Left ventricle myocardium superior (tissue), 1 donor: ENCODE data around the gene EPHA6. TPM values are rescaled to one million over a fixed set of nuclear protein-coding genes. Genes with fewer than 3 reads are reported as not detected.
A peak's percentile ranks its signal among the peaks of the same experiment; 100 is the strongest.

Experiments
- ATAC-seq: fragments of 200-7000 bp; cut with Tn5 transposase; one replicate; pipeline ENCODE4 v1.9.1; 2020; ENCODE audit warnings: mild to moderate bottlenecking, moderate library complexity
- DNase-seq: peaks from one replicate; pipeline ENCODE4 v3.0.0-alpha.2; 2020
- intact Hi-C: fragments of 100-400 bp; cut with micrococcal nuclease; formaldehyde crosslinking; loops from one replicate; pipeline ENCODE4 v1.11.0; 2022
- long read RNA-seq: library from polyadenylated mRNA; unstranded; transcript quantifications from one replicate; pipeline ENCODE4 v2.0.0, GENCODE V29; 2021
- total RNA-seq: library from RNA; stranded (reverse); fragmentation: NEBNext Ultra II Directional; extraction: Animal tissue kit (Norgen Biotek cat#: 25700); gene quantifications from one replicate; pipeline ENCODE4 v1.2.1, GENCODE V29; 2021
- donor health status: DM: no; HTN: yes; CAD: no; lungs with severe emphysema.

The EPHA6 gene
- total RNA-seq = 0.52 TPM
- long read RNA-seq = 0 reads

GRCh38 chr3:96813820-96814650, at the start of gene EPHA6:
Gene EPHA6 (plus strand): TSS chr3:96814594.
- ATAC-seq = peak; percentile 87
- intact Hi-C loops = no loop called here
- DNase-seq = peak; percentile 63

- no peak for DNase-seq
- intact Hi-C loops = no loop called here
- no peak for ATAC-seq
These were observed 37.6 kb upstream of the EPHA6 start for GRCh38 chr3:96776818-96777217.

GRCh38 chr3:96779810-96780209, 34.6 kb upstream of the EPHA6 start:
- intact Hi-C loops = no loop called here
- no peak for ATAC-seq
- DNase-seq = no peak

- no peak for ATAC-seq
These were observed 18.3 kb upstream of the EPHA6 start for GRCh38 chr3:96796101-96796500.

GRCh38 chr3:96803870-96804269, 10.5 kb upstream of the EPHA6 start:
- DNase-seq (no peak), ATAC-seq (no peak)
- intact Hi-C loops = no loop called here

More at GRCh38 chr3:96796101-96796500, 18.3 kb upstream of the EPHA6 start:
- intact Hi-C loops = no loop called here
- no peak for DNase-seq

GRCh38 chr3:96806341-96806740, 8.1 kb upstream of the EPHA6 start:
- DNase-seq = no peak
- ATAC-seq = no peak
- intact Hi-C loops = no loop called here

GRCh38 chr3:96813134-96813819, 1.1 kb upstream of the EPHA6 start:
- intact Hi-C loops = no loop called here

GRCh38 chr3:96814651-96815567, 515 bp downstream of the EPHA6 start:
- no peak for ATAC-seq
- intact Hi-C loops = no loop called here
- DNase-seq = peak; percentile 23

More at GRCh38 chr3:96813134-96813819, 1.1 kb upstream of the EPHA6 start:
- ATAC-seq (peak; percentile 91), DNase-seq (peak; percentile 72)

GRCh38 chr3:96831175-96831574, 16.8 kb downstream of the EPHA6 start:
- ATAC-seq (no peak), DNase-seq (no peak)
- intact Hi-C loops = no loop called here

GRCh38 chr3:96833301-96833700, 18.9 kb downstream of the EPHA6 start:
- DNase-seq (no peak), ATAC-seq (no peak)
- intact Hi-C loops = no loop called here

GRCh38 chr3:96836153-96836915, 21.9 kb downstream of the EPHA6 start:
- intact Hi-C loops = no loop called here
- DNase-seq (no peak), ATAC-seq (no peak)

GRCh38 chr3:96843505-96844203, 29.3 kb downstream of the EPHA6 start:
- intact Hi-C loops = no loop called here
- no peak for DNase-seq
- ATAC-seq = no peak

GRCh38 chr3:96844204-96844514, 29.8 kb downstream of the EPHA6 start:
- no peak for ATAC-seq
- intact Hi-C loops = no loop called here
- DNase-seq = no peak

GRCh38 chr3:96852849-96853248, 38.5 kb downstream of the EPHA6 start:
- intact Hi-C loops = no loop called here
- ATAC-seq (no peak), DNase-seq (no peak)

GRCh38 chr3:96860882-96861281, 46.5 kb downstream of the EPHA6 start:
- intact Hi-C loops = no loop called here
- ATAC-seq (no peak), DNase-seq (no peak)

GRCh38 chr3:96863129-96863740, 48.8 kb downstream of the EPHA6 start:
- ATAC-seq = no peak
- intact Hi-C loops = no loop called here
- DNase-seq = no peak

- intact Hi-C loops = no loop called here
- DNase-seq = no peak
- no peak for ATAC-seq
These were observed 51.2 kb downstream of the EPHA6 start for GRCh38 chr3:96865605-96866004.

- ATAC-seq (no peak), DNase-seq (no peak)
- intact Hi-C loops = no loop called here
These were observed 54.9 kb downstream of the EPHA6 start for GRCh38 chr3:96869316-96869715.
